T-helper 1 cell treated with Interleukin-12 subunit alpha and Interleukin-12 subunit beta and Interleukin-4 antibody, amounts not matched to agents 30 ng/mL and 1 ng/mL, for 36 hours (primary cell): ENCODE data around the gene IDE. TPM values are rescaled to one million over a fixed set of nuclear protein-coding genes. Genes with fewer than 3 reads are reported as not detected.
"Not testable (repeated sequence)": the region's sequence is repeated elsewhere in the genome, so short reads cannot be mapped to it uniquely, and the experiment has no call there.

ENCODE experiments used
- intact Hi-C: fragments of 100-400 bp; cut with micrococcal nuclease; formaldehyde crosslinking; loops from one replicate; pipeline ENCODE4 v1.15.1; 2024
- total RNA-seq: library from RNA; stranded (reverse); gene quantifications from 2 replicates; pipeline ENCODE4 v1.2.3, GENCODE V29; 2022

IDE gene
- total RNA-seq, 1 donor from 2014 or later: 45.3 TPM

DNA sequence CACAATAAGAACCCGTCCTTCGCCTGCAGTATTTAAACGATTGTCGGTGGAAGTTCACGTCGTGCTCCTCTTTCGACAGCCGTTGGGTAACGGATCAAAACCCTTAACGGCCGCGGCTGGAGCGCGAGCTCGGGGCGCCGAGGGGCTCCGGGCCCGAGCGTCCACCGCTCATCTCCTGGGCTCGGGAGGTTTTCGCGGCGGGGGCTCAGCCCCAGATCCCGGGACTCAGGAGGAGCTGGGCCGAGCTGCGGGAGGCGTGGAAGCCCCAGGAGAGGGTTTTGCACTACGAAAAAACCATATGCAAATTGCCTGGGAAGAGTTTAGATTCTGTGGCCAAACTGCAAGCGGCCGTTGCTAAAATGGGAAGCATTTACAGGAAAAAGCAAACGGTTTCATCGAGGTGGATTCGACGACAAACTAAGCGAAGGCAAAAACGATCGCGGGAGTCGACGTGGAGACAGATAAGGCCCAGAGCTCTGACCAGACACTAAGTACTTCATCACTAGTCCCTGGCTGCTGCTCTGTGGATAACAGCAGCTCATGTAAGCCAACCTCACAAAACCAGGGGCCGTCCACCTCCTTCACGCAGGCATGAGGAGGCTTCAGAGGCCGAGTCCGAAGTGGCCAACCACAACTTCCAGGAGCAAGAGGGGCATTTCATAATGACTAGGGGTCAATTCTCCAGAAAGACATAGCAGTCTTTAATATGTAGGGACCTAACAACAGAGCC lies 153.2 kb downstream of the IDE start:
- intact Hi-C loops: no loop called here

DNA sequence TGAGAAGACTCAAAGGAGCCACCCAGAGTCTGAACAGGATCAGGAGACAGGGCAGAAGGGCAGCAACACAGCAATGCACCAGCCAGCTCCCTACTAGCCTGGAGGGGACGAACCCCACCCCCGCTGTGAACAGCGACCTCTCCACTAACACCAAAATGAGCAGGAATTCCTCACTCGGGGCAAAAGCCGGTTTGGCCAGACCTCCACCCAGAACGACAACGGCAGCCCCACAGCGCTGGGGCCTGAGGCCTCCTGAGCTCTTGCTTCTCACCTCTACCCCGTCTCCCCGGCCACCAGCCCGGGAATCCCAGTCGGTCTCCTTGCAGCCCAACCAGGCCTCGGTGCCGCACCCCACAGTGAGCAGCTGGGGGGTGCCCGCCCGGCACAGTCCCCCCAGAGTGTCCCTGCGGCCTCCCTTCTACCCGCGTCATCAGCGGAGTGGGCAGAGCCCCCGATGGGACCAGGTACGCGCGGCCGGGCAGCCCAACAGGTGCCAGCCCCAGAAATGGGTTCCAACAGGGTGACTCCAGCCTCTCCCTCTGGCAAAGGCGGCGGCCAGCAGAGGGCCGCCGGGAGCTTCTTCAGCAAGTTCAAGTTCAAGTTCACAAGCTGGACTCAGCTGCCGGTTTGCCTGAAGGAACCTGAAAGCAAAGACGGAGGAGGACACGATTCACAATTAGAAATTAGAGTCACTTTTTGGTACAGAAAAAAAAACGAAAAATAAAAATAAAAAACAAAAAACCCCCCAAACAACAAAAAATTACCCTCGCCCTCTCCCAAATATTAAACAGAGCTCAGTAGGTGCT lies 153.9 kb downstream of the IDE start:
- intact Hi-C loops: no loop called here

GRCh38 chr10:92418891-92419290 lies 155.0 kb downstream of the IDE start:
- intact Hi-C loops: no loop called here

GRCh38 chr10:92418221-92418620 lies 155.7 kb downstream of the IDE start:
- intact Hi-C loops: no loop called here

- intact Hi-C loops: no loop called here
Measured at GRCh38 chr10:92413519-92413918, 160.4 kb downstream of the IDE start.

DNA sequence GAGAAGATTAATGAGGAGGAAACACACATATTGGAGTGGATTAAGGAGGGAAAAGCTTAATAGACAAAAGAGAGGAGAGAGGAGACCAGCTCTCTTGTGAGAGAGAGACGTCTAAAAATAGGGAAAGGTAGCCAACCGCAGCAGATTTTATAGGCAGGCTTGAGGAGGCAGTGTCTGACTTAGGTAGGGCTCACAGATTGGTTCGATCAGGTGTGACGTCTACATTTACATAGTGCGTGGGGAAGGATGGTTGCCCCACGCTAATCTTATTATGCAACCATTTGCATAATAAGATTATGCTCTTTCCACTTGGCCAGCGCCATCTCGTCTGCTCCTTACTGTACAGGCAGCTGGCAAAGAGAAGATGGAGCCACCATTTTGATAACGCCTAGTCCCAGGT lies 160.9 kb downstream of the IDE start:
- intact Hi-C loops: no loop called here

GRCh38 chr10:92411406-92411805 lies 162.5 kb downstream of the IDE start:
- intact Hi-C loops: no loop called here

DNA sequence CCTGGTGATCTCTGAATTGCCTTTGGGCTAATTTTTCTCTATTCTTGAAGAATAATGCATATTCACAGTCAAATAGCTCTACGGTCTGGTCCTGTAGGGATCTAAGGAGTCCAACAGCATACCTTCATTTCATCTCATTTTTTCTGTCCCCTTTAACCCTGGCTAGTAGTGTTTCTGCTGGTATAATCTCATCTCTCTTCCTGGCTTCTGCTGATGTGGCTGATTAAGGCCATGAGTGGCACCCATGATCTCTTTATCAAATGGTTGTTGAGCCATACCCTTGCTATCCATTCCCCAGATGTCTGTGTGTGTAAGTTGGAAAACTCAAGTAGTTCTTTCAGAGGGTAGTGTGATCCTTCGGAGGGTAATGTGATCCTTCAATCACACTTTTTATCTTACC lies 163.4 kb downstream of the IDE start:
- intact Hi-C loops: no loop called here

- intact Hi-C loops: no loop called here
Measured at GRCh38 chr10:92408017-92408361, 165.9 kb downstream of the IDE start.

GRCh38 chr10:92407305-92408016 lies 166.4 kb downstream of the IDE start:
- intact Hi-C loops: no loop called here

DNA sequence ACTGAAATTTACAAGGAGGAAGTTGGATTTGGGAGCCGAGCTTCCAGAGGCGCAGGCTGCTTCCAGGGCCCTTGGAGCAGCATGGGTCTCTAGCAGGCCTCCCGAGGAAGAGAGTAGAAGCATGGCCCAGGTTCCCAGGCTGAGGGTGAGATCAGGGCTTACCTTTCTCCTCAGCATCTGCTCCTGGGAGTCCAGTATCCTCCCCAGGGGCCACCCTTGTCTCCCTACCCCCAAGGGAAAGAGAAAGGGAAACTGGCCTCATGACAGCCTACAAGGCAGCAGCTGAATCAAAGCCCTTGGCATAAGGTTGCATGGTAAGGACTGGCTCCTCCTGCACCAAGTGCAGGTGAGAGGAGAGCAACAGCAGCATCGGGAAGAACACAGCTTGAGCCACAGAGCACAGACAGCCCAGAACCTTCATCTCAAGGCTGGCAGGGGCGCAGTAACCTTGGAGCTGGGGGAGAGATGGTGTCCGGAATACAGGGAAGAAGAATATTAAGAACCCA lies 168.4 kb downstream of the IDE start:
- intact Hi-C loops: no loop called here

DNA sequence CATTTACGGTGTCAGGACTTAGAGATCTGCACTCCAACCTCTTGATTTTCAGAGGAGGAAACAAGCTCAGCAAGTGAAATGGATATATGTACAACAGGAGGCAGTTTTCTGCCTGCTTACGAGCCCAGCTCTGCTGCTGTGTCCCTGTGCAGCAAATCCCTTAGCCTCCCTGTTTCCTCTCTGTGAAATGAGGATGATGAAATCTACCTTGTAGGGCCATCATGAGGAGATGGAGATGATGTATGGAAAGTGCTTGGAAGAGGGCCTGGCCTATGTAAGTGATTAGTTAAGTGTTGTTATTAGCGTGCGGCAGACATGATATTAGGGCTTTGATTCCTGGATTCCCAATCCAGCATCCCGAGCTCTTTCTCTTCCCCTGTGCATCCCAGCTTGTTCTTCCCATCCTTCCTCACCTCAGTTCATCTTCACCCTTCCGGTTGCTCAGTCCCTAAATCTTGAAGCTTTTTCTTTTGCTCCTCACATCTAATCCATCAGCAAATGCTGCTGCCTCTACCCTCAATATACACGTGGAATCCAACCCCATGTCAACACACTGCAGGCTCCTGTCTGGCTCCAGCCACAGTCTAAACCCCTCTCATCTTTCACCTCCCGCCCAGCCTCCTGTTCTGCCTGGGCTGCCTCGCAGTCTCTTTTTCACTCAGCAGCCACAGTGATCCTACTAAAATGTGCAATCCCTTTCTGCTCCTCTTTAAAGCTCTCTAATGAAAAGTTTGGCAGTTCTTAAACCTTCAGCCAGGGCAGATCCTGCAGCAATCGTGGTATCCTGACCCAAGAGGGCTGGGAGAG lies 169.1 kb downstream of the IDE start:
- intact Hi-C loops: no loop called here

- intact Hi-C loops: not testable (repeated sequence)
Measured at GRCh38 chr10:92402234-92402633, 171.7 kb downstream of the IDE start.

Other genes starting within 250 kb of the IDE start
- gene KIF11, start 19.0 kb upstream of the IDE start, total RNA-seq: 52.4 and 52.8 TPM in 2 replicates
- gene HHEX, start 115.9 kb upstream of the IDE start, total RNA-seq: 0.12 TPM in 1 of 2 replicates, not detected in the other